ENCODE measurements around the gene ZNF330.

DNA sequence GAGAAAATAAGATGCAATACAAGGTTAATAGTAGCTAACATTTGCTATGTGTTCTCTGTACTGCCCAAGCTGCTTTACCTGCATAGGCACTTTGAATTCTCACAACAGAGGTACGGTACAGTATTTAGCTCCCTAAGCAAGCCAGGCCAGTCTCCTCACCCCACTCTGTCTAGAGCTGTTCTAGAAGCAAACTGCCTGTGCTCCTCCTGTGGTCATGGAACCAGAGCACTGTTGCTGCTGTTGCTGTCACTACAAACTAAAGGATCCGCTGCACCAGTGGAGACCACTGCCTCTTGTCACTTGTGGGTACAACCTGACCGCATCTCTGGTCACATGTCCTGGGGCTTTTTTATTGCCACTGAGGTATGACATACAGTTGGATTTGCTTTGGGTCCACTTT, 19.6 kb downstream of the ZNF330 start:
- TF ChIP-seq EP300 (IDR thresholded peaks at IDR 0.05) = no peak
- TF ChIP-seq, protein P1, sequence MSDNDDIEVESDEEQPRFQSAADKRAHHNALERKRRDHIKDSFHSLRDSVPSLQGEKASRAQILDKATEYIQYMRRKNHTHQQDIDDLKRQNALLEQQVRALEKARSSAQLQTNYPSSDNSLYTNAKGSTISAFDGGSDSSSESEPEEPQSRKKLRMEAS (IDR thresholded peaks at IDR 0.05) = no peak
- TF ChIP-seq REST (IDR thresholded peaks at IDR 0.05) = no peak
- TF ChIP-seq POLR2A (IDR thresholded peaks at IDR 0.05; ENCODE audit: low read length) = no peak
- TF ChIP-seq CTCF (IDR thresholded peaks at IDR 0.05) = no peak
- no peak for TF ChIP-seq JUN (IDR thresholded peaks at IDR 0.05)
- TF ChIP-seq KDM1A (IDR thresholded peaks at IDR 0.05; ENCODE audit: low read depth) = no peak
- no peak for TF ChIP-seq ZC3H11A (IDR thresholded peaks at IDR 0.05)
- TF ChIP-seq CHD2 (IDR thresholded peaks at IDR 0.05; ENCODE audit: low read length, partially characterized antibody) = no peak
- no peak for TF ChIP-seq USF2 (IDR thresholded peaks at IDR 0.05)
- no peak for TF ChIP-seq JUNB (IDR thresholded peaks at IDR 0.05)
- TF ChIP-seq CEBPB (IDR thresholded peaks at IDR 0.05) = no peak
